ENCODE data around the gene PLEKHG2.
"Not testable (repeated sequence)": the region's sequence is repeated elsewhere in the genome, so short reads cannot be mapped to it uniquely, and the experiment has no call there.

The PLEKHG2 gene

GRCh38 chr19:39412100-39412866 is at the start of gene PLEKHG2:
Gene PLEKHG2 (plus strand): TSS chr19:39412669. CDS start chr19:39414087, 1,418 bp downstream.
- DNase-seq (peak; percentile 97), ATAC-seq (peak; percentile 72)
- H3K4me3 Mint-ChIP-seq, result peak within 1 kb of the TSS; percentile 86
- peak within 1 kb of the TSS; percentile 95 for H3K27ac Mint-ChIP-seq
- peaks cover 2% of the 10 kb centered on the region for H3K27me3 Mint-ChIP-seq
- H3K4me1 Mint-ChIP-seq, result peaks cover 44% of the 10 kb centered on the region
- H3K36me3 Mint-ChIP-seq (ENCODE audit: low read depth), result peaks cover 14% of the 10 kb centered on the region
- H3K9me3 Mint-ChIP-seq, result no peaks in the 10 kb centered on the region

GRCh38 chr19:39362682-39363657 is 49.5 kb upstream of the PLEKHG2 start:
- no peaks in the 10 kb centered on the region for H3K27me3 Mint-ChIP-seq
- no peak overlapping the region for H3K4me3 Mint-ChIP-seq
- peaks cover 22% of the 10 kb centered on the region for H3K36me3 Mint-ChIP-seq (ENCODE audit: low read depth)
- no peaks in the 10 kb centered on the region for H3K9me3 Mint-ChIP-seq
- H3K4me1 Mint-ChIP-seq, result peaks cover 7% of the 10 kb centered on the region
- peak overlapping the region; percentile 8 for H3K27ac Mint-ChIP-seq
- ATAC-seq (no peak), DNase-seq (no peak)

DNA sequence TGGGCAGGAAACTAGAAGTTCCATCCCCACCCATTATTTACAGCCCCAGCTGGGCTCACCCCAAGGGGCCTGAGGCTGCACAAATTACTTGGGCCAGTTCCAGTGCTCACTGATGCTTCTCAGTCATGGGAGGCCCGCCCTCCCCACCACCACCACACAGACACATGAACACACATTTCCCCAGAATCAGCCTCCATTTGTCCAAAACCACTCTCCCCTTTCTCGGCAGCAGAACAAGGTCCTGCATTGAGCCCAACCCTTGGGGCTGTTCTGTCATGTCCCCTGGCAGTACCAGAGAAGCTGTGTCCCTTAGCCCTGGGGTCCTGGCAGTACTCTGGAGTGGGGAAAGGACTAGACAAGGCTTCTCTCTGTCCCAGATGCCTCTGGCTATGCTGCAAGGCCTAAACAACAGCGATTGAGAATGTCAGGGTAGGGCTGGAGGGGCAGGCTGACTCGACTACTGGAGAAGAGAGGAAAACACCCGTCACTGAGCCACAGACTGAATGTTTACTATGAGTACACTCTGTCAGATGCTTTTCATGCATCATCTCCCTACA is 48.5 kb upstream of the PLEKHG2 start:
- Mint-ChIP-seq H3K27me3 (no peaks in the 10 kb centered on the region), H3K9me3 (no peaks in the 10 kb centered on the region), H3K4me3 (no peak overlapping the region), H3K27ac (peak overlapping the region; percentile 8), H3K4me1 (peaks cover 7% of the 10 kb centered on the region), H3K36me3 (ENCODE audit: low read depth) (peaks cover 25% of the 10 kb centered on the region)
- no peak for ATAC-seq
- no peak for DNase-seq

- Mint-ChIP-seq H3K4me3 (no peak overlapping the region), H3K27me3 (no peaks in the 10 kb centered on the region), H3K9me3 (no peaks in the 10 kb centered on the region), H3K36me3 (ENCODE audit: low read depth) (peaks cover 16% of the 10 kb centered on the region), H3K4me1 (peaks cover 7% of the 10 kb centered on the region), H3K27ac (no peak overlapping the region)
- no peak for ATAC-seq
- no peak for DNase-seq
These were observed 46.9 kb upstream of the PLEKHG2 start for GRCh38 chr19:39365531-39365930.

- H3K9me3 Mint-ChIP-seq, result no peaks in the 10 kb centered on the region
- ATAC-seq (no peak), DNase-seq (no peak)
- H3K27me3 Mint-ChIP-seq, result no peaks in the 10 kb centered on the region
- H3K4me3 Mint-ChIP-seq, result no peak overlapping the region
- H3K4me1 Mint-ChIP-seq, result no peaks in the 10 kb centered on the region
- peaks cover 24% of the 10 kb centered on the region for H3K36me3 Mint-ChIP-seq (ENCODE audit: low read depth)
- no peak overlapping the region for H3K27ac Mint-ChIP-seq
These were observed 43.3 kb upstream of the PLEKHG2 start for GRCh38 chr19:39369200-39369599.

- Mint-ChIP-seq H3K27ac (no peak overlapping the region), H3K36me3 (ENCODE audit: low read depth) (peaks cover 23% of the 10 kb centered on the region)
These were observed 41.7 kb upstream of the PLEKHG2 start for GRCh38 chr19:39370735-39371134.

DNA sequence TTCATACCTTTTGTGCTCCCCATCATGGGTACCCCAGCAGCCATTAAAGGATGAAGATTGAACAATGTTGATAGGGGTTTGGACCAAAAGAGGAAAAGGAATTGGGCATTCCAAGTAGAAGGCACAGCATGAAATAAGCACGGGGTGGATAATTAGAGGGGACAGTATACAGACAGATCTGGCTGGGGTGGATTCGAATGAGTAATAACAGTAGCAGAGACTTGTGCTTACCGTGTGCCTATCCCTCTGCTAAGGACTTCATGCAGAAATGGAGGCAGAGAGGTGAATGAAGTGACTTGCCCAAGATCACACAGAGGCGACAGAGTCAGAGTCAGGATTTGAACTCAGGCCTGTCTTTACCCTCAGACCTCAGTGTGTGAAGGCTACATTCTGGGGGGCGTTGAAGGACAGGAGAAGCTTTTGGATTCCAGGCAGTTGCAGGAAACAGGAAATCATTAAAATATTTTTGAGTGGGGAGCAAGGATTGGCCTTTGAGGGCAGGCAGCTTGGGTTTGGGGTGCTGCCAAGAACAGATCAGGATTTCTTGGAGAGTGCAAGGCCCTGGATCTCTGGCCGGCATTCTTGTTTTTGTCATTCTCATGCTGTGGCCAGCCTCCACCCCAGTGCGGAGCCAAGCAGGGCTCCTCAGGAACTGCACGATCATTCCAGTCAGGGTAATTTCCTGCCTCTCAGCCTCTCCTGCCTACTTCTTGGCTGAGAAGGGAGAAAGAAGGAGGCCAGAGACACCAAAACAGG is 40.2 kb upstream of the PLEKHG2 start:
- H3K27ac Mint-ChIP-seq, result no peak overlapping the region
- no peak overlapping the region for H3K4me3 Mint-ChIP-seq
- H3K36me3 Mint-ChIP-seq (ENCODE audit: low read depth), result peaks cover 26% of the 10 kb centered on the region
- no peaks in the 10 kb centered on the region for H3K27me3 Mint-ChIP-seq
- DNase-seq, result no peak
- no peaks in the 10 kb centered on the region for H3K9me3 Mint-ChIP-seq
- no peaks in the 10 kb centered on the region for H3K4me1 Mint-ChIP-seq
- no peak for ATAC-seq

More at GRCh38 chr19:39370735-39371134, 41.7 kb upstream of the PLEKHG2 start:
- Mint-ChIP-seq H3K4me3 (no peak overlapping the region), H3K9me3 (no peaks in the 10 kb centered on the region), H3K27me3 (no peaks in the 10 kb centered on the region), H3K4me1 (no peaks in the 10 kb centered on the region)
- DNase-seq, result no peak
- ATAC-seq, result no peak

- no peak for ATAC-seq
- peaks cover 29% of the 10 kb centered on the region for H3K36me3 Mint-ChIP-seq (ENCODE audit: low read depth)
- H3K4me3 Mint-ChIP-seq, result no peak overlapping the region
- DNase-seq, result no peak
- H3K27me3 Mint-ChIP-seq, result no peaks in the 10 kb centered on the region
- H3K4me1 Mint-ChIP-seq, result no peaks in the 10 kb centered on the region
- H3K27ac Mint-ChIP-seq, result no peak overlapping the region
- H3K9me3 Mint-ChIP-seq, result no peaks in the 10 kb centered on the region
These were observed 39.5 kb upstream of the PLEKHG2 start for GRCh38 chr19:39372941-39373340.

- H3K36me3 Mint-ChIP-seq (ENCODE audit: low read depth), result peaks cover 27% of the 10 kb centered on the region
- no peaks in the 10 kb centered on the region for H3K4me1 Mint-ChIP-seq
- H3K27ac Mint-ChIP-seq, result no peak overlapping the region
These were observed 36.5 kb upstream of the PLEKHG2 start for GRCh38 chr19:39375929-39376328.

GRCh38 chr19:39377373-39378362 is 34.8 kb upstream of the PLEKHG2 start:
- DNase-seq, result no peak
- H3K9me3 Mint-ChIP-seq, result no peaks in the 10 kb centered on the region
- no peak for ATAC-seq
- no peaks in the 10 kb centered on the region for H3K4me1 Mint-ChIP-seq
- no peaks in the 10 kb centered on the region for H3K27me3 Mint-ChIP-seq
- H3K4me3 Mint-ChIP-seq, result no peak overlapping the region
- H3K27ac Mint-ChIP-seq, result no peak overlapping the region
- peaks cover 27% of the 10 kb centered on the region for H3K36me3 Mint-ChIP-seq (ENCODE audit: low read depth)

More at GRCh38 chr19:39375929-39376328, 36.5 kb upstream of the PLEKHG2 start:
- ATAC-seq (no peak), DNase-seq (no peak)
- Mint-ChIP-seq H3K9me3 (no peaks in the 10 kb centered on the region), H3K27me3 (no peaks in the 10 kb centered on the region), H3K4me3 (no peak overlapping the region)

- H3K4me1 Mint-ChIP-seq, H3K4me3 Mint-ChIP-seq, H3K27ac Mint-ChIP-seq, H3K9me3 Mint-ChIP-seq, DNase-seq, ATAC-seq, H3K27me3 Mint-ChIP-seq: not testable (repeated sequence)
- H3K36me3 Mint-ChIP-seq (ENCODE audit: low read depth), result peaks cover 24% of the 10 kb centered on the region
These were observed 33.1 kb upstream of the PLEKHG2 start for GRCh38 chr19:39379366-39379765.

GRCh38 chr19:39379865-39380396 is 32.5 kb upstream of the PLEKHG2 start:
- Mint-ChIP-seq H3K36me3 (ENCODE audit: low read depth) (peaks cover 24% of the 10 kb centered on the region), H3K27ac (no peak overlapping the region), H3K4me1 (no peaks in the 10 kb centered on the region), H3K27me3 (no peaks in the 10 kb centered on the region), H3K4me3 (no peak overlapping the region), H3K9me3 (no peaks in the 10 kb centered on the region)
- ATAC-seq (no peak), DNase-seq (no peak)
